ENCODE data around the gene MTA2. TPM values are rescaled to one million over a fixed set of nuclear protein-coding genes. Genes with fewer than 3 reads are reported as not detected.

The MTA2 gene
- total RNA-seq, 2 experiments from 2014 or later, result 167 to 172 TPM

DNA sequence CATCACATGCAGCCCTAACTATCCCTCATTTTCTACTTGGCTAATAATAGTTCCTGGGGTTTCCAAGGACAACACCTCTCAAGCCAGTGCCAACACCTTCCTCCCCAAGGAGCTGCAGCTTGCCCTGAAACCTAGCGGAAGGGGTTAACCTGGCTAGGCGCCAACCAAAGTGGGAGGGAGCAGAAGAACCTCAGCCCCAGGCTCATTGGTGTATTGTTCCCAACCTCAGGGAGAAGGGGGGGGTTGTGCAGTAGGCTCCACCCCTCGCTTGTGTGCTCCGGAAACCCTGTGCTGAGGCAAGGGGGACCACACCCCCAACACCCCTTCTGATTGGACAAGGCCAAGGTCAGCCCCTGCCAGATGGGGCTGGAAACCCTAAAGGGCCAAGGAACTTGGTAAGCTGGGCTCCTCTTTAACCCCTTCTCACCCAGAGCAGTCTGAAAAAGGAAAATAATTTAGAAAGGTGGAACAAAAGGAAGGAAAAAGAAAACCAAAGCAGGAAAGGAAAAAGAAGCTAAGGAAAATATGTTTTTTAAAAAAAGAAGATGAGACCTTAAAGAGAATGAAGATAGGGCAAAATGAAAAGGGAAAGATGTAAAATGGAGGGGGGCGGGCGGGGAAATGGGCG, 2.5 kb downstream of the MTA2 start:
- Histone ChIP-seq H3K27me3 (ENCODE audit: control insufficient read depth in 1 of 2, insufficient read depth in 2 of 2, low read length in 2 of 2) (no peaks in the 10 kb centered on the region), H3K36me3 (ENCODE audit: insufficient read depth, low read length) (peaks cover 57% of the 10 kb centered on the region), H3K9me3 (ENCODE audit: control insufficient read depth in 1 of 2, insufficient read depth in 1 of 2, low read length in 2 of 2) (no peaks in the 10 kb centered on the region), H3K4me3 (ENCODE audit: low read length) (peak overlapping the region; percentile 100), H3K4me1 (ENCODE audit: insufficient read depth, low read length) (peaks cover 50% of the 10 kb centered on the region), H3K27ac (ENCODE audit: low read depth in 1 of 2, low read length in 2 of 2) (peak overlapping the region; percentile 85 to 94)
- TF ChIP-seq, protein P1, sequence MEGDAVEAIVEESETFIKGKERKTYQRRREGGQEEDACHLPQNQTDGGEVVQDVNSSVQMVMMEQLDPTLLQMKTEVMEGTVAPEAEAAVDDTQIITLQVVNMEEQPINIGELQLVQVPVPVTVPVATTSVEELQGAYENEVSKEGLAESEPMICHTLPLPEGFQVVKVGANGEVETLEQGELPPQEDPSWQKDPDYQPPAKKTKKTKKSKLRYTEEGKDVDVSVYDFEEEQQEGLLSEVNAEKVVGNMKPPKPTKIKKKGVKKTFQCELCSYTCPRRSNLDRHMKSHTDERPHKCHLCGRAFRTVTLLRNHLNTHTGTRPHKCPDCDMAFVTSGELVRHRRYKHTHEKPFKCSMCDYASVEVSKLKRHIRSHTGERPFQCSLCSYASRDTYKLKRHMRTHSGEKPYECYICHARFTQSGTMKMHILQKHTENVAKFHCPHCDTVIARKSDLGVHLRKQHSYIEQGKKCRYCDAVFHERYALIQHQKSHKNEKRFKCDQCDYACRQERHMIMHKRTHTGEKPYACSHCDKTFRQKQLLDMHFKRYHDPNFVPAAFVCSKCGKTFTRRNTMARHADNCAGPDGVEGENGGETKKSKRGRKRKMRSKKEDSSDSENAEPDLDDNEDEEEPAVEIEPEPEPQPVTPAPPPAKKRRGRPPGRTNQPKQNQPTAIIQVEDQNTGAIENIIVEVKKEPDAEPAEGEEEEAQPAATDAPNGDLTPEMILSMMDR (IDR thresholded peaks at IDR 0.05), result no peak
- intact Hi-C loops (cut with DNase I, micrococcal nuclease), result loop anchor here (2.0 to 5.0 kb wide), 2 partner anchors 263 to 282 kb away; partner anchors contain the start of gene SLC3A2 (in 1 of the 2)
- DNase-seq, result peak; percentile 90 to 99 (median 96)
- Mint-ChIP-seq H3K27ac (peak overlapping the region; percentile 93), H3K9me3 (no peaks in the 10 kb centered on the region), H3K27me3 (no peaks in the 10 kb centered on the region), H3K4me3 (peak overlapping the region; percentile 94), H3K36me3 (ENCODE audit: low read depth) (peaks cover 85% of the 10 kb centered on the region), H3K4me1 (ENCODE audit: low read depth) (peaks cover 71% of the 10 kb centered on the region)
- CTCF ChIA-PET, result no interaction called here
- POLR2A ChIA-PET, result interaction anchor here (0.6 to 4.1 kb wide), 24 partner anchors 7 to 281 kb away, joined by 3 to 177 read pairs (median 7); partner anchors contain the start of genes B3GAT3, C11orf98, CSKMT and EEF1G
- ATAC-seq (ENCODE audit: poor library complexity), result peak; percentile 73

DNA sequence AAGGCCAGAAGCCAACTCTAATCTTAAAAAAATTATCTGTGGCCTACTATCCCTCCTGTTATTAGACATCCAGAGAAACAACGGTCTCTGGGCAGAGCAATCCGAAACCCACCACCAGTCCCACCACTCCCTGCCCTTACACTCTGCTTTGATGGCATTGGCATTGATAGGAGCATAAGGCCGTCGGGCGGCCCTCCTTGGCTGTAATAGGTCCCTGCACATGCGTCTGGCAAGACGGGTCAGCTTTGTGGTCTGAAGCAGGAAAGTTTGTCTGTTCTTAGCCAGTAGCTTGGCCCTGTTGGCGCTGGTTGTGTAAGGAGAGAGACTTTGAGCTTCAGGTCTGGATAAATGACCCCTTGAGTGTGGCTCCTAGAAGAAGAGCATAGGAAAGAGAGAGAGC, 6.5 kb downstream of the MTA2 start:
- ChIA-PET POLR2A (interaction anchor here (1.0 to 1.7 kb wide), 2 partner anchors 17 to 261 kb away, joined by 3 to 4 read pairs; no protein-coding TSS in a partner anchor), CTCF (interaction anchor here (1.3 kb wide), 1 partner anchor 99 kb away, joined by 8 read pairs; no protein-coding TSS in a partner anchor)
- peaks cover 78% of the 10 kb centered on the region for H3K4me1 Mint-ChIP-seq (ENCODE audit: low read depth)
- Histone ChIP-seq H3K36me3 (ENCODE audit: insufficient read depth, low read length) (peaks cover 63% of the 10 kb centered on the region), H3K9me3 (ENCODE audit: control insufficient read depth in 1 of 2, insufficient read depth in 1 of 2, low read length in 2 of 2) (no peaks in the 10 kb centered on the region), H3K4me3 (ENCODE audit: low read length) (no peak overlapping the region), H3K27me3 (ENCODE audit: control insufficient read depth in 1 of 2, insufficient read depth in 2 of 2, low read length in 2 of 2) (no peaks in the 10 kb centered on the region), H3K4me1 (ENCODE audit: insufficient read depth, low read length) (peaks cover 70% of the 10 kb centered on the region), H3K27ac (ENCODE audit: low read depth in 1 of 2, low read length in 2 of 2) (no peak overlapping the region)
- H3K4me3 Mint-ChIP-seq, result no peak overlapping the region
- no peaks in the 10 kb centered on the region for H3K27me3 Mint-ChIP-seq
- peaks cover 88% of the 10 kb centered on the region for H3K36me3 Mint-ChIP-seq (ENCODE audit: low read depth)
- ATAC-seq (ENCODE audit: poor library complexity) (no peak), DNase-seq (peak in 1 of 14 experiments; percentile 1)
- no peaks in the 10 kb centered on the region for H3K9me3 Mint-ChIP-seq
- intact Hi-C loops (cut with DNase I, micrococcal nuclease), result loop anchor here in 1 of 2 experiments (5.0 kb wide), 1 partner anchor 267 kb away; no protein-coding TSS in a partner anchor
- TF ChIP-seq, protein P1 (IDR thresholded peaks at IDR 0.05), result no peak
- H3K27ac Mint-ChIP-seq, result peak overlapping the region; percentile 89

DNA sequence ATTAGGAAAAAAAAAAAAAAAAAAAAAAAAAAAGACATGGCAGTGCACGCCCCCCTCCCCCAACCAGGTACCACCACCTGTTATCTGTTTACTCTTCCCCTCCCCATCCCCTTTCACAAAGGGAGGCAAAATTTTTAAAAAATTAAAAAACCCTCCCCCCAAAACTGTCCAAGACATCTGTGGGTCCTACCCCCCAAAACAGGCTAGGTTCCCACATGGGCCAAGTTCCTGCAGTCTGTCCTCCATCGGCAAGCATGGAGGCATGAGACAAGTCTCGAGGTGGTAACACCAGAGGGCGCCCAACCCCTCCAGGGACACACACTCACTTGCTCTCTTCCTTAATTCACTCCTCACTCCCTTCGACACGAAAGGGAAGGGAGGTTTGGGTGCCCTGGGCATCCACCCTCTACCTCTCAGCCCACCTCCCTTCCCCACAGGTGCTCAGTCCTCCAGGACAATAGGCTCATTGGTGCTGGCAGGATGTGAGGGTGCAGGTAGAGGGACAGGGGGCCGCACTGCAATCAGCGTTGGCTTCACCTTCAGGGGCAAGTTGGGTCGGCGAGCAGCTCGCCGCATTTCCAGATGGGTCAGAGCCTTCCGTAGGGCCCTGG, 8.1 kb downstream of the MTA2 start:
- Mint-ChIP-seq H3K27me3 (no peaks in the 10 kb centered on the region), H3K4me3 (peak overlapping the region; percentile 87), H3K36me3 (ENCODE audit: low read depth) (peaks cover 77% of the 10 kb centered on the region), H3K4me1 (ENCODE audit: low read depth) (peaks cover 75% of the 10 kb centered on the region), H3K9me3 (no peaks in the 10 kb centered on the region), H3K27ac (peak overlapping the region; percentile 89)
- no peak overlapping the region for H3K4me3 ChIP-seq (ENCODE audit: low read length)
- POLR2A ChIA-PET, result interaction anchor here (0.6 to 4.4 kb wide), 21 partner anchors 7 to 262 kb away, joined by 3 to 177 read pairs (median 50); partner anchors contain the start of genes AHNAK, B3GAT3, BSCL2 and C11orf98
- CTCF ChIA-PET, result interaction anchor here (0.6 to 2.6 kb wide), 7 partner anchors 19 to 138 kb away, joined by 3 to 20 read pairs (median 5); partner anchors contain the start of genes EML3 and ROM1
- peak overlapping the region in 1 of 2 donors; percentile 97 for H3K27ac ChIP-seq (ENCODE audit: low read depth in 1 of 2, low read length in 2 of 2)
- H3K27me3 ChIP-seq (ENCODE audit: control insufficient read depth in 1 of 2, insufficient read depth in 2 of 2, low read length in 2 of 2), result no peaks in the 10 kb centered on the region
- ATAC-seq (ENCODE audit: poor library complexity) (peak; percentile 9), DNase-seq (peak; percentile 64 to 90 (median 74))
- TF ChIP-seq, protein P1 (IDR thresholded peaks at IDR 0.05), result peak; percentile 71
- peaks cover 58% of the 10 kb centered on the region for H3K36me3 ChIP-seq (ENCODE audit: insufficient read depth, low read length)
- no peaks in the 10 kb centered on the region for H3K9me3 ChIP-seq (ENCODE audit: control insufficient read depth in 1 of 2, insufficient read depth in 1 of 2, low read length in 2 of 2)
- peaks cover 60% of the 10 kb centered on the region for H3K4me1 ChIP-seq (ENCODE audit: insufficient read depth, low read length)
- intact Hi-C loops (cut with DNase I, micrococcal nuclease), result loop anchor here (1.0 to 5.0 kb wide), 7 partner anchors 36 to 269 kb away; partner anchors contain the start of genes LBHD1 (in 2 of the 2), UQCC3 (in 2 of the 2), BSCL2 (in 1 of the 2) and GNG3 (in 1 of the 2)
